GM12878 (cell line): ENCODE measurements around the gene UMAD1. TPM values are rescaled to one million over a fixed set of nuclear protein-coding genes. Genes with fewer than 3 reads are reported as not detected.

ENCODE experiments used
- ATAC-seq: fragments of 200-7000 bp; cut with Tn5 transposase; 3 replicates; pipeline ENCODE4 v1.9.1; 2020; ENCODE audit warnings: mild to moderate bottlenecking, moderate library complexity
- BruUV-seq: library from RNA; stranded (reverse); fragments of 400-500 nt; replicated peaks from 2 replicates; lab custom pipeline; 2021; lab: Mats Ljungman, UMichigan
- CTCF ChIA-PET: fragments of 300-600 bp; sonication (Branson Sonifier 250); formaldehyde crosslinking; extraction: SDS; loops from one replicate; lab custom pipeline; 2021; ENCODE audit warnings: inconsistent platforms; lab: Yijun Ruan, JAX
- POLR2A ChIA-PET: fragments of 350-600 bp; formaldehyde crosslinking; extraction: SDS; loops from one replicate; lab custom pipeline; 2021; ENCODE audit warnings: inconsistent platforms; lab: Charles Lee
- RAD21 ChIA-PET: fragments of 300-600 bp; sonication (Branson Sonifier 250); formaldehyde crosslinking; loops from one replicate; lab custom pipeline; 2023; ENCODE audit warnings: antibody characterized with exemption; ENCODE audit not compliant: unreplicated experiment; lab: Charles Lee
- SMC1A ChIA-PET: fragments of 300-600 bp; sonication (Branson Sonifier 250); formaldehyde crosslinking; loops from one replicate; lab custom pipeline; 2023; ENCODE audit not compliant: unreplicated experiment, uncharacterized antibody; lab: Charles Lee
- DNase-seq: peaks from one replicate; pipeline ENCODE4 v3.0.0-alpha.2; 2011; ENCODE audit warnings: low read depth, low spot score
- FAIRE-seq: peaks from 3 replicates; lab custom pipeline; 2011; peaks lifted over from hg19 to GRCh38; lab: Jason Lieb, UNC
- H2AFZ ChIP-seq: 2 replicates; pipeline ENCODE4 v1.6.0; 2011; ENCODE audit warnings: low read depth, low read length, control low read depth; ENCODE audit not compliant: control insufficient read depth
- H3K27ac ChIP-seq: 2 replicates; pipeline ENCODE4 v1.5.1; 2011; ENCODE audit warnings: control low read depth; ENCODE audit not compliant: control insufficient read depth, insufficient read depth
- H3K27me3 ChIP-seq, 2 experiments: replicated peaks in 1 of 2; 2 replicates each; pipeline versions ENCODE4 v1.6.0 to v1.6.1; 2011; ENCODE audit warnings: low read length in 1 of 2; ENCODE audit not compliant: control insufficient read depth in 2 of 2, insufficient read depth in 2 of 2
- H3K36me3 ChIP-seq, 2 experiments: 2 replicates each; pipeline ENCODE4 v1.5.1; 2011; ENCODE audit warnings: low read length in 1 of 2; ENCODE audit not compliant: control insufficient read depth in 2 of 2, insufficient read depth in 2 of 2
- H3K4me1 ChIP-seq: 2 replicates; pipeline ENCODE4 v1.6.1; 2011; ENCODE audit warnings: mild to moderate bottlenecking, low read length, moderate library complexity, mixed read lengths; ENCODE audit not compliant: control insufficient read depth, insufficient read depth
- H3K4me2 ChIP-seq: 2 replicates; pipeline ENCODE4 v1.6.0; 2011; ENCODE audit warnings: control low read depth; ENCODE audit not compliant: control insufficient read depth, insufficient read depth
- H3K4me3 ChIP-seq: fragments of 200-600 bp; sonication (generic); 2 replicates; pipeline ENCODE4 v1.5.1; 2016
- H3K79me2 ChIP-seq: 2 replicates; pipeline ENCODE4 v1.6.0; 2011; ENCODE audit warnings: low read length; ENCODE audit not compliant: control insufficient read depth, insufficient read depth
- H3K9ac ChIP-seq: 2 replicates; pipeline ENCODE4 v1.8.0; 2011; ENCODE audit warnings: low read length, control low read depth, mixed read lengths; ENCODE audit not compliant: control insufficient read depth, insufficient read depth
- H3K9me3 ChIP-seq: replicated peaks from 3 replicates; pipeline ENCODE4 v1.5.1; 2011; ENCODE audit warnings: mild to moderate bottlenecking, low read length; ENCODE audit not compliant: control insufficient read depth, insufficient read depth
- H4K20me1 ChIP-seq: 2 replicates; pipeline ENCODE4 v1.6.0; 2011; ENCODE audit not compliant: control insufficient read depth, insufficient read depth
- CBX3 ChIP-seq: fragments of 200-600 bp; sonication (generic); IDR thresholded peaks from 2 replicates; pipeline ENCODE4 v1.6.1; 2016; ENCODE audit warnings: low read depth, borderline replicate concordance
- KLF5 ChIP-seq: fragments of 450-650 bp; IDR thresholded peaks from 2 replicates; pipeline ENCODE4 v1.6.1; 2014; ENCODE audit warnings: mild to moderate bottlenecking; ENCODE audit not compliant: partially characterized antibody
- PKNOX1 ChIP-seq: fragments of 450-650 bp; IDR thresholded peaks from 2 replicates; pipeline ENCODE4 v1.6.1; 2016; ENCODE audit warnings: mild to moderate bottlenecking
- TCF3 ChIP-seq: IDR thresholded peaks from 2 replicates; pipeline ENCODE4 v1.6.1; 2012; ENCODE audit warnings: low read depth, mild to moderate bottlenecking, low read length, borderline replicate concordance; ENCODE audit not compliant: insufficient read depth
- WGBS: methylation state at CpG from one replicate; pipeline ENCODE4 v1.1.6; 2016; ENCODE audit warnings: low lambda C conversion rate; ENCODE audit not compliant: insufficient replicate concordance, insufficient coverage; ENCODE audit errors: missing lambda C conversion rate; 5-methylcytosine and 5-hydroxymethylcytosine counted together
- in situ Hi-C: fragments of 300-500 bp; cut with MboI; formaldehyde crosslinking; loops from 9 replicates; pipeline ENCODE4 v1.14.3; 2018; ENCODE audit warnings: mixed read lengths
- intact Hi-C: fragments of 100-400 bp; cut with micrococcal nuclease; formaldehyde crosslinking; loops from one replicate; pipeline ENCODE4 v1.14.2; 2022; ENCODE audit not compliant: unreplicated experiment
- polyA plus RNA-seq, 11 experiments: library from polyadenylated mRNA; depleted of rRNA in 4 of 11; unstranded in 6 of 11; stranded (reverse) in 5 of 11; fragments of >200 nt; fragmentation: Nextera tagmentation in 4 of 11; fragmentation: Illumina TruSeq in 1 of 11; extraction: Ambion mirVana in 4 of 11; extraction: Trizol in 1 of 11; gene quantifications; 1 replicate in 1 of 11; 2 replicates in 10 of 11; pipeline versions ENCODE4 v1.2.1 to v1.2.3, GENCODE V29; 2011 to 2016; ENCODE audit warnings: inconsistent platforms in 2 of 11, missing spikeins in 2 of 11, low read depth in 1 of 11
- total RNA-seq, 4 experiments: library from RNA; depleted of rRNA in 3 of 4; stranded (reverse); fragments of >200 nt in 3 of 4; fragmentation: Illumina TruSeq in 1 of 4; extraction: Trizol in 1 of 4; gene quantifications; 2 replicates each; pipeline versions ENCODE4 v1.2.1 to v1.2.3, GENCODE V29; 2013 to 2021

Gene UMAD1
- total and polyA plus RNA-seq, 10 of the 15 experiments (the other 5 are each of a cell fraction or from before 2014, with no cell fraction given): 6.0 to 28.6 (median 9.3) TPM

DNA sequence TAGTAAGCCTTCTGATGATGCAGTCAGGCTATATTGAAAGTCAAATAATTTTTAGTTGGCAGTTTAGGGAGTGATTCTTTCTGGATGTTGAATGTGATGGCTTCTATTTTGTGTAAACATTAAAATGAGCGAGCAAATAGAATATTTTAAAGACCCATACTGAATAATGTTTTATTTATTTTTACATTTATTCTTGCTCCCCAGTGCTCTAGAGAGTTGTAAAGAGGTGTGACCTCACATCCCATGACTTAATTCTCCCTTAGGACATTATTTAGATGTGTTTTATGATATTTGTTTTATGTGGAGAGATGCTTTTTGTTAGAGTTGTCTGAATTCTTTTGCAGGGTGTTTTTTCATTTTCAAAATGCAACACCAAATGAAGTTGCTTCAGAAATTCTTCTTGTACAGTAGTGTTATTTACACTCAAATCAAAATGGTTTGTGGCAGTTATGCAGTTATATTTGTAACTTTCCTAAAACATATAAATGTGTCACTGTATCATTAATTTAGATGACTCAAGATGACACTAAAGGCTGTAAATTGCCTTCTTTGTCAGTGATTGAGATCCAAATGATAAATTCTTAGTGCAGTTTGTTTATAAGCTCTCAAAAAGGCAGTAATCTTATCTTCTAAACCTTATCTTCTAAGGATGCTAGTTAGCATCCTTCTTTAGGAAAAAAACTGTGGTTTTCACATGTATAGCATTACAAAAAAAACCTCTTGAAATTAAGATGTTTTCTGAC lies 12.4 kb downstream of the UMAD1 start:
- Histone ChIP-seq H4K20me1 (no peaks in the 10 kb centered on the region), H3K79me2 (no peaks in the 10 kb centered on the region; the same call in 1 of the 2 replicates), H3K4me3 (no peak overlapping the region), H3K36me3 (no peaks in the 10 kb centered on the region), H3K27me3 (no peaks in the 10 kb centered on the region), H3K9ac (no peak overlapping the region), H3K9me3 (no peaks in the 10 kb centered on the region), H3K4me1 (no peaks in the 10 kb centered on the region), H3K27ac (no peak overlapping the region), H3K4me2 (no peak overlapping the region)
- intact Hi-C loops: no loop called here
- BruUV-seq: no TSS peak
- ATAC-seq (no peak), FAIRE-seq (no peak), DNase-seq (no peak)
- 95% methylated on average over 1 of the region's 1 CpG for WGBS
- ChIA-PET CTCF (interaction anchor here (1.4 kb wide), 1 partner anchor 12 kb away, joined by 5 read pairs; the partner anchor contains the start of gene UMAD1), RAD21 (interaction anchor here (1.2 kb wide), 1 partner anchor 108 kb away, joined by 3 read pairs; no protein-coding TSS in a partner anchor), POLR2A (no interaction called here), SMC1A (interaction anchor here (1.0 to 1.4 kb wide), 2 partner anchors 10 to 12 kb away, joined by 4 to 7 read pairs; partner anchors contain the start of gene UMAD1)
- in situ Hi-C loops: no loop called here
- TF ChIP-seq TCF3 (no peak), CBX3 (no peak), KLF5 (no peak), PKNOX1 (no peak)
- TF ChIP-seq, all 136 proteins: peak for 0
- no peak overlapping the region for H2AFZ ChIP-seq
